NCI-H2227 (cell line): ENCODE results near the gene GLI3.

ENCODE experiments used
- DNase-seq: peaks from one replicate; lab custom pipeline; 2025; ENCODE audit not compliant: unreplicated experiment; lab: John Stamatoyannopoulos, UW

The GLI3 gene

DNA sequence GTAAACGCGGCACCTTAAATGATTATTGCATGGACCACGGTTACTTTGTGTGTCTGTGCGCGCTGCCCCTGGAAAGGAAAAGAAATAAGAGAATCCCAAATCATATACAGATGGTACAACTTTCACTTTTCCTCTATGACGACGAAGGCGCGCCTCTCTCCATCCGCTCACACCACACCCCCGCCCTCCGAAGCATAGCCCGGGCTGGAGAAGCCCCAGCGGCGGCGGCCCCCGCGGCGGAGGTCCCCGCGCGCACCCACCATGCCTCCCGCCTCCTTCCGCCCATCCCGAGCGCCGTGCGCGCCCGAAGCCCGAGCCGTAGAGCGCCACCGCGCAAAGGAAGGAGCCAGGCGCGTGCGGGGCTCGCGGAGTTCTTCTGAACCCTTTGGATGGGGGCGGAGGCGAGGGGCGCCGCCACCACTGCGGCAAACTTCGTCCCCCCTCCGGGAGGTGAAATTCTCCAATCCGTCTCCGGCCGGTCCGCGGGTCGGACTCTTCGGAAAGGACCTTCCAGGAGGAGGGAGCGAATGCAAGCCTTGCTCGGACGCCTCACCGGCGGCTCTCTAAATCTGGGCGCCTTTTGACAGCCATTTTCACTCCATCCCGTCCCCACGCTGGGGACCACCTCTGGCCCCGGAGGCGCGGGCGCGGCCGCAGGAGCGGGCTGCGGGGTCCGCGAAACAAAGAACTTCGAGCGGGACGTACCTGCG is 588 bp downstream of the GLI3 start:
- no peak for DNase-seq

DNA sequence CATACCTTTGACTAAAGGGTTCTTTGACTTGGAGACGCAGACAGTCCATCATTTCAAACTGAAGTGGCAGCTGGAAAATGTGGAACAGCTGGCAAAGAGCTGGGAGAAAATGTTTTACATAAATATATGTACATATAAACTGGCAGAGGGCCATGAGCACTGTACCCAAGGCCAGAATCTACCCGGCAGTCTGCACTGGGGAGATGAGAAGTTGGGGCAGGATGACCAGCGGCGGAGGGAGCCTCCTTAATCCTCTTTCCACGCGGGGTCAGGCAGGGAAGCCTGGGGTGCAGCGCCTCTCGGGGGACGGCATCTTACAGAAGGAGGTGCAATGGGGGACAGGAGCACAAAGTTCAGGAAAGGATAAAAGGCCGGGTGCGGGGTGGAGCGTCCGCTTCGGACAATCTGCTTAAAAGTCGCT is 1.3 kb downstream of the GLI3 start:
- no peak for DNase-seq

DNA sequence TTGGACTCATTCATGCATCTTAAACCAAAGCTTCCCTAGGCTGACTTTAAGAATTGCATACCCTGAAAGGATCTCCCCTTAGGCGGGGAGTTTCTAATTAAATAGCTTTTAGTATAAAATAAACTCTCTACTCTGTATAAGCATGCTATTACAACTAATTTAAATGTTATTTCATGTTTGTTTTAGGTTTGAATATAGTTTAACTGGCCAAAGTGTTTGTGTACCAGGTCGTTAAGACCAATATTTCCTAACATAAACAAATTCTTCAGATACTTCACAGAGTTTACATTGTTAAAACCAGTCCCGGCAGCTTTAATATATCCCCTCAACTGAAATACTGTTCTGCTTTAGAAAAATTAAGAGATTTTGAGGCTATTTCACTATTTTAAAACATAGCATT is 2.3 kb downstream of the GLI3 start:
- DNase-seq, result no peak

DNA sequence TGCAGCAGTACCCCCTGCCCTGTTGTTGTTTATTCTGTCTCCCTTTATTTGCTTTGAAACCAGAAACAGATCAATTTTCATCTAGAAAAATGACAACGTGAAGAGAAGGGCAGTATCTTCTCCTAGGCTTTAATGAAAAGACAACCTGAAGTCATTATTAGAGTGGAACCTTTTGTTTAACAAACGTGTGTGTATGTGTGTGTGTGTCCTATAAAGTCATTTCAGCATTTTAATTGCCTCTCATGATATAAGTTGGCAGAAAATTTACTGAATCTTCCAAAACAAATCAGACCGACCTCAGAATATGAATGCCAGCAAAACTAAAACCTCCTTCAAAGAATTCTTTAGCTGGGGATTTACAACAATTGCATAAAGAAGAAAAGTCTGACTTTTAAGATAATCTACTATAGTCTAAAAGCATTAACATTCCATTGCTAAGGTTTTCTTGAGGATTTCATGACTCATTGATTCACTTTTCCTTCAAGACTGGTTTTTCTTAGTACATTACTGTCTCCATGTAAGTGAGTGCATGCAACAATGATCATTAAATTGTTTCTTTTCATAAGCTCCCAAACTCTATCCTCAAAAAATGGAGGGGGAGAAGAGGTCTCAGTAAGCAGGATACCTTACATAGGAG is 3.2 kb downstream of the GLI3 start:
- no peak for DNase-seq

DNA sequence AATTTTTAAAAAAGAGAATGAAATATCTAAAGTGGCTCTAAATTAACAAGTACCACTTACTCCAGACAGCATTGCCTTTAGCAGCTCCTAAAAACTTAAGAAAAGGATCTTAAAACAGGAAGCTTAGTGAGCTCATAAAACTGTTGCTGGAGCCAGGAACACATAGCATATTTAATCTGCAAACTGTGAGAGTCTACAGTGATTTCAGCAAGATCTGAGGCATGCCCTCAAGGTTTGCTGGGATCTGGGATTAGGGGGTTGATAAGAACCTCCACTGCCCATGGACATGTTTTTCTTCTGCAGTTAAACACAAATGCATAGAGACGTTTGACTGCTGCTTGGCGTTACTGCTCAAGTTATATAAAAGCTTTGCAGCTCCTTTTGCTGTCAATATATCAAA is 3.8 kb downstream of the GLI3 start:
- no peak for DNase-seq

DNA sequence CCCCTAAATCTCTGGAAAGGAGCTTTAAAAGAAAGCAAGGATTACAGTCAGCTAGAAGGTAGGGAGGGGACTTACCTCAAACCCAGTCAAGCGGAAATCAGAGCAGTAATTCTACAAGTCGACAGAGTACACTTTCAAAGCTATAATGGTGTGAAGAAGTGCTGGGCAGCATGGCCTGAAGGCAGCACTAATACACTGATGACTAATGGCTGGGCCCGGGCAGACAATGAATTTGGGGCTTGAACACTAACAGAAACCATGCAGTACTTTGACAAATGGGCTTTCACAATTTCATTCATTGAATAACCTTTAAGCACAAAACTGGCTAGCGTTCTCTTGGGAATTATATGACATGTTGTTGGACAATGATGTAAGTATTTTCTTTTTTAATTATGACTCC is 4.7 kb downstream of the GLI3 start:
- DNase-seq, result no peak

DNA sequence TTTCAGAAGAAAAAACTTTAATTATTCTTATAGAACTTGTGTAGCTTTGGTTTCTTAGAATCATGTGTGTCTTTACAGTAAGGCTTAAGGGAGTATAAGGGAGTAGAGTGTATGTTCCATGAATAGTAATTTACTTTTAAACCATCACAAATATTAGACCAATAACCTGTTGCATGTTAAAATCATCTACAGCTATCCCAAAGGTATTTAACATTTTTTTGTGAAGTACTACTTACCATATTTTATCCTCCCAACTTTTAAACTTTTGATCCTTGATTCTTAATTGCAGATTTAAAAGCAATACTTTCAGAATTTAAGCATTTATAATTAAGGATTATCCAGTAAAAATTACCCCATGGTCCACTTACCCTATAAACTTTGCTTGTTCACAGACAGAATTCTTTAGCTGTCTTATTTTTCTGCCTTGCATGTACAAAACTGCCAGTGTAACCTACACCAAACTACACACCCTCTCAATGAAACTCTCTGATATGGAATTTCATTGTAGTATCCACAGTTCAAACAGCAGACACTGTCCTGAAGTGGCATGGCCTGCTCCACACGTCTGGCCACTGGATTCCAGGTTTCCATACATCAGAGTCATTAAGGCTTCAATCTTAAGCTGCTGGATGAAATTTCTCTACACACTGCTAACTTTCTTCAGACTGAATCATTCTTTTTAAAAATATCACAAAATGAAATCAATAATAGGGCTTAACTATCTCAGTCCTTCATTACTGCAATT is 5.8 kb downstream of the GLI3 start:
- no peak for DNase-seq

DNA sequence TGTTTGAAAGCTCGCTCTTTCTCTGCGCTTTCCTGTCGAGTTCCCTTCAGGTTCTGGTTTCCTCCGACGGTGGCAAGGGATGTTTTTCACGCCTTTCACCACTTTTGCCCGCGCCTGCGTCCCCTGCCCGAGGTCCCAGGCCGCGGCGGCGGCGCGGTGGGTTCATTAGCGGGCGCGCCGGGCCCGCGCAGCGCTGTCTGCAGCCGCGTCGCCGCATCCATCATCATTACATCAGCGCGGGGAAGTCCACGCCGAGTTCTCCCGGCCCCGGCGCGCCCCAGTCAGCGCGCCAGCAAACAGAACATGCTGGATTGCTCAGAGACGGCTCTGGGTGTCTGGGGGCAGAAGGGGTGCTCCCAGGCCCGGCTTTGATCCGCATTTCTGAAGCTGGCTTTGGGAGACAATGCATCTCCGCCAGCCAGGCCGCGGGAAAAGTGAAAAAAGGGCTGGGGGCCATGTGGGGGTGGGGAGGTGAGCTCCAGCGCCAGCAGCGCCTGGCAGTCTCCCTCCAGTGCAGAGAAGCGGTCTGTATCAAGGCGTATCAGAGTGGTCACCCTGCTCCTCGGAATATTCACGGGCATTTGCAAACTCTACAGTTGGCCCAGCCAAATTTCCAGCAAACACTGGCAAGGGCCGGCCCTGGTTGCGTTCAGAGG is 8.9 kb downstream of the GLI3 start:
- DNase-seq, result no peak

DNA sequence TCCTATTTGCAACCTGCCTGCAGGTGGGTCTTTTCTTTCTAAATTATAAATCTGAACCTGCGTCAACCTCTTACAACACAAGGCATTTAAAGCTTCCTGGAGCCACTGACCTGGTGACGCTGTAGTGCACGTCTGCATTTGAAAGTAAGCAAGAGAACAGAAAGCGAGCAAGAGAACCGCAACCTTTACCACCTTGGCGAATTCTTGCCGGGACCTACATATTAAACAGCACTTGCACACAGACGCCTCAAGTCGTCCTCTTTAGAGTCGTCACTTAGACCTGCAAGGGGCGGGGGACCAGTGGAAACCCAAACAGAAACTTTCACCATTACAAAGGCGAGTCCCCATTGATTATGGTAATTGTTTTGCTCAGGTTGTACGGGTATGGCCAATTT is 9.5 kb downstream of the GLI3 start:
- DNase-seq, result no peak

DNA sequence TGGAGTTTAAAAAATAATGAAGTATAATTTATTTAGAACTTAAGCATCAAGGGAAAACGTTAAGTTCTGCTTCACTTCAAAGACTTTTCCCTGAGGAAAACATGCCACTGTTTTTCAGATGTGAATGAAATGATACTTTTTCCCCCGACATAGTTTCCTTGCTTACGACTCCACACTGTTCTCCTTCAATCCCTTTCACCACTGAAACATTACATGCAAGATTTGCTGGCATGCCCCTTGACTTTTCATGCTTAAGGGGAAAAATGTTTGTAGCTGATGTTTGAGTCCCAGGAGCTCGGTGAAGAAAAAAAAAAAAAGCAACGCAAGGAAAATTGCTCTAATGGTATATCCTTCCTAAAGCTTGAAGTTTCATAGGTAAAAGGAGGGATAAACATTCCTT is 10.0 kb downstream of the GLI3 start:
- DNase-seq, result no peak

DNA sequence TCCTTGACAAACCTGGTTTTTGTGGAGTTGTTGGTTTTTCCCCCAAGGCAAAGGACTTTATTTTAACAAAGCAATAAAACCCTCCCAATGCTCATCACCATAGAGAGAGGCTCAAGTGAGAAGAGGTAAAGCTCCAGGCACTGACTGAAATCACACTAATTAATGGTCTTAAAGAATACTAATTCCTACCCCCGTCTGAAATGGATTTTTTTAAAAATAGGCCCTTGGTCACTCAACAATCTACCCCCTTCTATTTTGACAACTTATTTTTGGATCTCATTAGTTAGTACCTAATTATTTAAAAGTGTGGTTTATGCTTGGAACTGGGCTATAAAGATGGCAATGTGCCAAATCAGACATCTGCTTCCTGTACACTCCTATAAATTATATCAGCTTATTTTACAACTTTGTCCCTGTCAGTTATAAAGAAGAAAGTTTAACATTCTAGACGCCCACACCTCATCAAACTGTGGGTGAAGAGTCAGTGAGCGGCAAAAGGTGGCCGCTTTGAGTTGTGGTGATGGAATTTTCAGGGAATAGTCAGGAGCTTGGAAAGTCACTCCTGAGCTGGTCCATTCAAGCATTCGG is 10.6 kb downstream of the GLI3 start:
- DNase-seq, result no peak

DNA sequence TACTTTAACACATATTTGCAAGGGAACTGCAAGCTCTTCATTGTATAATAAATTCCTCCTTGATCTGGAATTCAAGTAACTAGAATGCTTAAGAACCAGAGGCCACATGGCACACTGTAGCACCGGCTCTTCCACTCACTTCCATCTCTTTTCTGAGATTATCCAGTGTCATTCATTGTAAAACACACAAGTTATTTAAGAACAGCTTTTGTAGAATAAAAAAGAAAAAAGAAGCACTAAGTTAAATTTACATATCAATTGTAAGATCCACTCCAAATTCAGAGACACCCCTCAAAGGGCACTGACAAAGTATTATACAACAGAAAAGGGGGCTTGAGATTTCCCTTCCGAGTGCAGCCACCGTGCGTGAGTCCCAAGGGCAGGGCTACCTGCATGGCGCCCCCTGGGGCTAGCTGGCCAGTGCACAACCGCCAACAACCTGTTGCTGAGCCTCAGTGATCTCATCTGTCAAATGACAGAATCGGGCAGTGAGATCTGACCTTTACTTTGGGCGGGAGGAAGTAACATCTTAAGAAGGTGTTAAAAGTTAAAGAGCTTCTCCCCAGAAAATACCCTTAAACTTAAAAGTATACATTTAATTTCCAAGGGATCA is 12.5 kb downstream of the GLI3 start:
- no peak for DNase-seq

DNA sequence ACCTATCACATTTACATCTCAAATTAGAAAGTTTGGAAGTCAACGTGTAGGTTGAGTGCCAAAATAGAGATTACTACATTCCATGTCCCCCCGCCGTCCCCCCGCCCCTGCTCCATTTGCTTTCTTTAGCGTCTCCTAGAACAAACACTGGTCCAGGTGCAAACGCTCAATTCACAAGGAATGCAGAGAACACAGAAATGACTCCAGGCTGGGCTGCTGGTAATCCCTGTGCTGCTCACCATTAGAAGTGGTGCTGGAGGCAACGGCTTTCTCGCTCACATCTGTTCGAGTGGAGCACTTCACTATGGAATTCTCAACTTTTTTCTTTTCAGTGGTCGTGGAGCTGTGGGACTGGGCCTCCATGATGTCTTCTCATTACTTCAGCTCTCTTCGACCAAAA is 14.1 kb downstream of the GLI3 start:
- no peak for DNase-seq

DNA sequence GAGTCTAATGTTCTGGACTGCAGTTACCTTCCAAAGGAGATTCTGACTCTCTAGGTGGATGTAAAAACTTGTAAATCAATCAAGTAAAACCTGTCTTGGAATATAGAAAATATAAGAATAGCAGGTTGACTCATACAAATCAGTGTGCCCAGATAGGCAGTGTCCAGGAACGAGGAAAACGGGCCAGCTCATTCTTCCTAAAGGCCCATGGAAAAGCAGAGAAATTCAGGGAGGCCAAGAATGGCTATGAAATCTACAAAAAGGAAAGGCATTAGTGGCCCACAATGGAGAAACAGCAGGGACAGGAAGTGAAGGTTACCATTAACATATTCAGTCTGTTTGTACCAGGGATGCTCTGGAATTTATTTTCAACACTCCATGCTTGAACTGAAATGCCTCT is 14.9 kb downstream of the GLI3 start:
- no peak for DNase-seq

DNA sequence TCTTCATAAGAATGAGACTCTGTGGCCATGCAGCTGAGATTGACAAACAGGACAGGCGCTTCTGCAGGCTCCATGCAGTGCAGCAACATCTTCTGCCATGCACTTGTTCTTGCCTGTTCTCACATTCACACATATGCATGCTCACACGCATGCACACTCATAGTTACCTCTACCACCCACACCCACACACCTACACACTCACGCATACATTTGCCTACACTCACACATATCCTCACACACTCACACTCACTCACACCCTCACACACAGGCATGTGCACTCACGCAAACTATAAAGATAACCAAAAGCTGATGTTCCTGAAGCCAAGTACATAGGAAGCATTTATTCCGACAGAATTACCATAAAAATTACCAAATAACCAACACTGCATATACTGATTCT is 15.7 kb downstream of the GLI3 start:
- no peak for DNase-seq

DNA sequence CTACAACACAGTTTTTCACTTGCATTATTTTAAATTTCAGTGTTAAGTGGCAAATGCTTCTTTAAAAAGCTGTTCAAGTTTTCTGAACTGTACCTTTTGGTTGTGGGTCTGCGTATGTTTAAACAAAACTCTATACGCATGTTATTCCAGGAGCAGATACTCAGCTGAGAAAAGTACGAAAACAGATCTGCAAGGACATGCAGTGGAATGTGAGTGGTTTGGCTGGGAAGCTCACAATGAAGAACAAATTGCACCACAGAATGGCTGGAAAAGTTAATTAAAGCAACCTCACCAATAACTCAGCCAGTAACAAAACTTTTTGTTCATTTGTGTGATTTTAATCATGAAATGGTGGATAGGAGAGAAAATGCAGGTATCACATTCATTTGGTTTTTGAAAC is 17.6 kb downstream of the GLI3 start:
- no peak for DNase-seq

DNA sequence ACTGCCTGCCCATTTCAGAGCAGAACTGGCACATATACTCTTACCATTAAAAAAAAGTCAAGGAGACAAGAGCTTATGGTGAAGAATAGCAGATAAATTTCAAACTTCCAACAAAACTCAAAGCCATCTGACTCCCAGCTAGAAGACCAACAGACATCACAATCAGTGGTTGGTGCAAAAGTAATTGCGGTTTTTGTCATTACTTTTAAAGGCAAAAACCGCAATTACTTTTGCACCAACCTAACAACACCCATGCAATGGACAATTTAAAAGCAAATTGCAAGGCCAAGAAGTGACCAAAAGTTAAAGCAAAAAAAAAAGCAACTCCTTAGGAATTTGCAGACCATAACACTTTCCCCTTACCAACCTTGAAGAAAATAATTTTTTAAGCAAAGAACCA is 18.8 kb downstream of the GLI3 start:
- DNase-seq, result no peak

DNA sequence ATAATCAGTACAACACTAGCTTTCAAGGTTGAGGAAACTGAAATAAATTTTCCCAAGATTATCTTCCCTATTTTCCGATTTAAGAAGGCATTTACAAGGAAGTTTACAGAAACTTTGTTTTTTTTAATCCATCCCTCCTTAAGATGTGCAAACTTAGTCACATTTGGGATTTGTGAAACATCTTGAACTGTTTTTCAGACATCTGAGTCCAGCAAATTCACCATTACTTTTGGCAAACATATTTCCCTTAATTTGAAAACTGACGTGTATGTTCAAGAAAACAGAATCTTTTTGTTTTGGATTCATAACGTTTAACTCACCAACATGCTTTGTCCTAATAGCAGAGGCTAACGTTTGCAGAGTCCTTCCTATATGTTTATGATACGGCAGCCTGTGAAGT is 19.5 kb downstream of the GLI3 start:
- no peak for DNase-seq

DNA sequence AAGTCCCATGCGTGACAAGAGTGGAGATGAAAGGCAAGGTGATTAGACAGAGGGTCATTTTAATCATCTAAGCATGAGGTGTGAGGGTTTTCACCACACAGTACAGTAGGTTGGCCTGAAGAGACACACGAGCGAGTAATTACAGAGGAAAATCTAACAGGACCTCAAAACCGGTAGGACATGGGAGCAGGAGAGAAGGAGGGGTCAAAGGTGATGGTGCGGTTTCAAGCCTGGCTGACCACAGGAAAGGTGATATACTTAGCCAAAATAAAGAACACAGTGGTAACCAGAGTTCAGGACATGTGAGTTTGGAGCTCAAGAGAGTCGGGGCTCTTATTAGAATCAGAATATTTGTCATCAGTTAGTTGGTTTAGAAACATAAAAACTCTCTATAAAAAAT is 20.0 kb downstream of the GLI3 start:
- no peak for DNase-seq

DNA sequence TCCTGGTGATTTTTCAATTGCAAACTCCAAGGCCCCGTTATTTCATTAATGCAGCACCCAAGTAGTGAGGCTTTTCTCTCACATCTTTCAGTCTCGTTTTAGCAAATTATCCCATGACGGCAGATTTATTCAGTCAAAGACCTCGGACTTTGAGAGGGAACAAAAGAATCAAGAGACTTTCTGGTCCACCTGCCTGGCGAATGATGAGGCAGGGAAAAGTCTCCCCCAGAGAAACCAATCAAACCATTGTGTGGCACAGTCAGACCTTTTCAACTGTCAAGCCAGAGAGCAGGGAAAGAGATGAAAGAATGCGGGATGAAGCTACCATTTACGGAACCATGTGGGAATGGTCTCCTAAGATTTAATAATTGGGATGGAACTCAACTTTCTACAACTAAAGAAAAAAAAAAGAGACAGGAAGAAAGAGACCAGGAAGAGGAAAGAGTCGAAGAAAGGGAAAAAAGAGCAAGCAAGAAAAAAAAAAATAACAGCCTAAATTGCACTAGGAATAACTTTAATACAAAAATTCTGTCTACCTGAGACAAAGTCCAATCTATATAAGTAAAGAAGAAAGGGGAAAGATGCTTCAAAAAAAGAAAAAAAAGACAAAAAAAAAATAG is 22.8 kb downstream of the GLI3 start:
- no peak for DNase-seq

DNA sequence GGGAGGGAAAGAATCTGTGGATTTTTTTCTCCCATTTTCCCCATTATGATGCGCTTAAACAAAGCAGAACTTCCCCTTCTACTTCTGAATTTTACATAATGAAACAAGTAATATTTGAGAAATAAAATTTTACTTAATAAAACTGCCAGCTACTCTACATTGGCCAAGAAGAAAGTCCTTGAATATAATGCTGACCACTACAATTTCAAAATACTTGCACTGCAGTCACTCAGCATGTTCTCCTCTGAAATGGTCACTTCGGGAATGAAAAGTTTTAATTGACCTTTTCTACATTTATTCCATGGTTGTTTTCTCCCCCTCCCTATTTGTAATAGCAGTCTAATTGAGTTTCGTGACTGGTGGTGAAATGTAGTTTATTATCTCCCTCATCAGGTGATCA is 23.9 kb downstream of the GLI3 start:
- no peak for DNase-seq
